Measurements from ENCODE around the gene TMEM132A. TPM values are rescaled to one million over a fixed set of nuclear protein-coding genes. Genes with fewer than 3 reads are reported as not detected.

TMEM132A gene
- total and polyA plus RNA-seq, 9 of the 15 experiments (the other 6 are each of a cell fraction or from before 2014, with no cell fraction given), result 0.04 to 1.1 (median 0.18) TPM; not detected in 4

DNA sequence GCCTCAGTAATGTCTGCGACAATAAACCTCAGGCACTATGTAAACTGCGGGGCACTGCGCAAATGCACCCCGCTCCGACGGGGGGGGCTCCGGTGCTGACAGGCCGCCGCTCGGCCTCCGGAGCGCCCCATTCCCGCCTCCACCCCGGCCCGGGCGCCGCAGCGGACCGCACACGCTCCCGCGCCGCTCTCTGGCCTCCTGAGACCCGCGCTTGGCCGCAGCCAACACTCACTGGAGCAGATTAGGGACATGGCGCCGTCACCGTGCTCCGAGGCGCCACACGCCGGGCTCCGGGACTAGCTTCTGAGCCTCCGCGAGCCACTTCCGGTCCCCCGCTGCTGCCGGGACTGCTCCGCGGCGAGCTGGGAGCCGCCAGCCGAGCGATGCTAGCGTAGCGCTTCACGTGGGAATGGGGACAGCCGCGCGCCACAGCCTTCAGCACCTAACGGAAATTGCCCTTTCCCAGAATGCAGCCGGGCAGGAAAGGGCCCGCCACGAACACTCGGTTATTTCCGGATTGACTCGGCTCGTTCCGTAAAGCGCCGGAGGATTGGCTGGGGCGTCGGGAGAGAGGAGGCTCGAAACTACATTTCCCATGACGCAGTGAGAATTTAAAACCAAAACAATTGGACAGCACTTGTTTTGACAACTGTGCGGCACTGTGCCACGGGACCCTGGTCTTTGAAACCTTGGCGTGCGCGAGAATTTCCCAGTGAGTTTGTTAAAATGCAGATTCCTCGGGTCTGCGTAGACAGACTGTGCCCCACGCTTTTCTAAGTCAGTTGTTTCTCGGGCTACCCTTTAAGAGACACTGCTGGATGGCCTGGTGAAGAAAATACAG is 17.9 kb upstream of the TMEM132A start, which contains the start of gene PRPF19 (continued):
- no peak for TF ChIP-seq ZNF586 (CRISPR knock-in tag; conservative IDR thresholded peaks at IDR 0.05)
- TF ChIP-seq TAF1 (IDR thresholded peaks at IDR 0.05; ENCODE audit: control insufficient read depth, extremely low read depth, insufficient read depth, low read length, severe bottlenecking), result peak; percentile 92
- TF ChIP-seq NR2C1 (IDR thresholded peaks at IDR 0.05), result no peak
- TF ChIP-seq NR2C1 (tag; IDR thresholded peaks at IDR 0.05), result no peak
- TF ChIP-seq ZBTB9 (CRISPR knock-in tag; IDR thresholded peaks at IDR 0.05), result peak; percentile 16; the same call in 1 of the 2 replicates
- no peak for TF ChIP-seq ATF1 (CRISPR knock-in tag; IDR thresholded peaks at IDR 0.05)
- TF ChIP-seq ATF1 (tag; IDR thresholded peaks at IDR 0.05), result peak; percentile 66
- peak; percentile 84; the same call in 1 of the 2 replicates for TF ChIP-seq E2F1 (CRISPR knock-in tag; IDR thresholded peaks at IDR 0.05)
- TF ChIP-seq HNRNPH1 (optimal IDR thresholded peaks at IDR 0.05; ENCODE audit: low read depth, low read length), result no peak
- TF ChIP-seq, protein P1, sequence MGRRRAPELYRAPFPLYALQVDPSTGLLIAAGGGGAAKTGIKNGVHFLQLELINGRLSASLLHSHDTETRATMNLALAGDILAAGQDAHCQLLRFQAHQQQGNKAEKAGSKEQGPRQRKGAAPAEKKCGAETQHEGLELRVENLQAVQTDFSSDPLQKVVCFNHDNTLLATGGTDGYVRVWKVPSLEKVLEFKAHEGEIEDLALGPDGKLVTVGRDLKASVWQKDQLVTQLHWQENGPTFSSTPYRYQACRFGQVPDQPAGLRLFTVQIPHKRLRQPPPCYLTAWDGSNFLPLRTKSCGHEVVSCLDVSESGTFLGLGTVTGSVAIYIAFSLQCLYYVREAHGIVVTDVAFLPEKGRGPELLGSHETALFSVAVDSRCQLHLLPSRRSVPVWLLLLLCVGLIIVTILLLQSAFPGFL (CRISPR knock-in tag; IDR thresholded peaks at IDR 0.05), result no peak
- TF ChIP-seq NFIC (IDR thresholded peaks at IDR 0.05), result peak; percentile 20; the same call in 1 of the 2 replicates
- TF ChIP-seq KDM5B (IDR thresholded peaks at IDR 0.05; ENCODE audit: insufficient replicate concordance, low read depth, low read length), result peak; percentile 84
- TF ChIP-seq, protein P2, sequence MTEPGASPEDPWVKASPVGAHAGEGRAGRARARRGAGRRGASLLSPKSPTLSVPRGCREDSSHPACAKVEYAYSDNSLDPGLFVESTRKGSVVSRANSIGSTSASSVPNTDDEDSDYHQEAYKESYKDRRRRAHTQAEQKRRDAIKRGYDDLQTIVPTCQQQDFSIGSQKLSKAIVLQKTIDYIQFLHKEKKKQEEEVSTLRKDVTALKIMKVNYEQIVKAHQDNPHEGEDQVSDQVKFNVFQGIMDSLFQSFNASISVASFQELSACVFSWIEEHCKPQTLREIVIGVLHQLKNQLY (CRISPR knock-in tag; conservative IDR thresholded peaks at IDR 0.05), result no peak
- no peak for TF ChIP-seq SIRT6 (IDR thresholded peaks at IDR 0.05; ENCODE audit: low read depth, low read length)
- no peak; the same call in 1 of the 2 replicates for TF ChIP-seq ARID2 (IDR thresholded peaks at IDR 0.05)
- peak; percentile 94 for TF ChIP-seq SUPT5H (IDR thresholded peaks at IDR 0.05)
- TF ChIP-seq, protein P3, sequence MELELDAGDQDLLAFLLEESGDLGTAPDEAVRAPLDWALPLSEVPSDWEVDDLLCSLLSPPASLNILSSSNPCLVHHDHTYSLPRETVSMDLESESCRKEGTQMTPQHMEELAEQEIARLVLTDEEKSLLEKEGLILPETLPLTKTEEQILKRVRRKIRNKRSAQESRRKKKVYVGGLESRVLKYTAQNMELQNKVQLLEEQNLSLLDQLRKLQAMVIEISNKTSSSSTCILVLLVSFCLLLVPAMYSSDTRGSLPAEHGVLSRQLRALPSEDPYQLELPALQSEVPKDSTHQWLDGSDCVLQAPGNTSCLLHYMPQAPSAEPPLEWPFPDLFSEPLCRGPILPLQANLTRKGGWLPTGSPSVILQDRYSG (tag; conservative IDR thresholded peaks at IDR 0.05; ENCODE audit: low read depth), result no peak
- no peak for TF ChIP-seq ARNT (IDR thresholded peaks at IDR 0.05)
- no peak for TF ChIP-seq CBX3 (IDR thresholded peaks at IDR 0.05; ENCODE audit: borderline replicate concordance in 1 of 2, low read length in 2 of 2)
- TF ChIP-seq ZC3H8 (IDR thresholded peaks at IDR 0.05), result no peak
- no peak for TF ChIP-seq ZNF165 (CRISPR knock-in tag; IDR thresholded peaks at IDR 0.05; ENCODE audit: borderline replicate concordance)
